HL-60 (cell line): Measurements from ENCODE around the gene FOXO6.

Source experiments
- POLR2AphosphoS5 ChIP-seq: IDR thresholded peaks from 2 replicates; pipeline ENCODE4 v1.6.1; 2012; ENCODE audit warnings: low read depth
- SPI1 ChIP-seq: IDR thresholded peaks from 2 replicates; pipeline ENCODE4 v1.6.1; 2012; ENCODE audit warnings: low read depth, mild to moderate bottlenecking, borderline replicate concordance
- TF ChIP-seq, protein P1 (sequence below): IDR thresholded peaks from one replicate; pipeline ENCODE4 v1.5.1; 2011; ENCODE audit warnings: low read length, control low read depth, inconsistent platforms; ENCODE audit not compliant: insufficient read depth
- TF ChIP-seq, protein P2 (sequence below): IDR thresholded peaks from 2 replicates; pipeline ENCODE4 v1.6.1; 2012; ENCODE audit warnings: low read depth; ENCODE audit not compliant: insufficient replicate concordance

DNA sequence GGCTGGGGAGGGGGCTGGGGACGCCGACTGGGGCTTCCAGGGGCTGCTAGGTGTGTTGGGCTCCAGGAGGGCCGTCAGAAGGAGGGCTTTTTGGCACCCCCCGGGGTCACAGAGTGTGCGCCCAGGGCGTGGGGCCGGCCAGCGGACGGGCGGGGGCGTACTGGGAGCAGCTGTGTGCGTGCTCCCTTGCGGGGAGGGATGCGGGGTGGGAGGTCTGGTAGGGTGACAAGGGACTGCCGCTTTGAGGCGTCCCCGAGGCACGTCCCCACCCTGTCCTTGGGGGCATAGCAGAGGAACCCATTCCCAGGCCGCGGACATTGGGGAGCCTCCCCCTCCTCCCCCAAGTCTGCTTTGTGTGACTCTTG, 1.1 kb downstream of the FOXO6 start:
- TF ChIP-seq POLR2AphosphoS5: no peak
- TF ChIP-seq, protein P1, sequence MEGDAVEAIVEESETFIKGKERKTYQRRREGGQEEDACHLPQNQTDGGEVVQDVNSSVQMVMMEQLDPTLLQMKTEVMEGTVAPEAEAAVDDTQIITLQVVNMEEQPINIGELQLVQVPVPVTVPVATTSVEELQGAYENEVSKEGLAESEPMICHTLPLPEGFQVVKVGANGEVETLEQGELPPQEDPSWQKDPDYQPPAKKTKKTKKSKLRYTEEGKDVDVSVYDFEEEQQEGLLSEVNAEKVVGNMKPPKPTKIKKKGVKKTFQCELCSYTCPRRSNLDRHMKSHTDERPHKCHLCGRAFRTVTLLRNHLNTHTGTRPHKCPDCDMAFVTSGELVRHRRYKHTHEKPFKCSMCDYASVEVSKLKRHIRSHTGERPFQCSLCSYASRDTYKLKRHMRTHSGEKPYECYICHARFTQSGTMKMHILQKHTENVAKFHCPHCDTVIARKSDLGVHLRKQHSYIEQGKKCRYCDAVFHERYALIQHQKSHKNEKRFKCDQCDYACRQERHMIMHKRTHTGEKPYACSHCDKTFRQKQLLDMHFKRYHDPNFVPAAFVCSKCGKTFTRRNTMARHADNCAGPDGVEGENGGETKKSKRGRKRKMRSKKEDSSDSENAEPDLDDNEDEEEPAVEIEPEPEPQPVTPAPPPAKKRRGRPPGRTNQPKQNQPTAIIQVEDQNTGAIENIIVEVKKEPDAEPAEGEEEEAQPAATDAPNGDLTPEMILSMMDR: no peak
- TF ChIP-seq, protein P2, sequence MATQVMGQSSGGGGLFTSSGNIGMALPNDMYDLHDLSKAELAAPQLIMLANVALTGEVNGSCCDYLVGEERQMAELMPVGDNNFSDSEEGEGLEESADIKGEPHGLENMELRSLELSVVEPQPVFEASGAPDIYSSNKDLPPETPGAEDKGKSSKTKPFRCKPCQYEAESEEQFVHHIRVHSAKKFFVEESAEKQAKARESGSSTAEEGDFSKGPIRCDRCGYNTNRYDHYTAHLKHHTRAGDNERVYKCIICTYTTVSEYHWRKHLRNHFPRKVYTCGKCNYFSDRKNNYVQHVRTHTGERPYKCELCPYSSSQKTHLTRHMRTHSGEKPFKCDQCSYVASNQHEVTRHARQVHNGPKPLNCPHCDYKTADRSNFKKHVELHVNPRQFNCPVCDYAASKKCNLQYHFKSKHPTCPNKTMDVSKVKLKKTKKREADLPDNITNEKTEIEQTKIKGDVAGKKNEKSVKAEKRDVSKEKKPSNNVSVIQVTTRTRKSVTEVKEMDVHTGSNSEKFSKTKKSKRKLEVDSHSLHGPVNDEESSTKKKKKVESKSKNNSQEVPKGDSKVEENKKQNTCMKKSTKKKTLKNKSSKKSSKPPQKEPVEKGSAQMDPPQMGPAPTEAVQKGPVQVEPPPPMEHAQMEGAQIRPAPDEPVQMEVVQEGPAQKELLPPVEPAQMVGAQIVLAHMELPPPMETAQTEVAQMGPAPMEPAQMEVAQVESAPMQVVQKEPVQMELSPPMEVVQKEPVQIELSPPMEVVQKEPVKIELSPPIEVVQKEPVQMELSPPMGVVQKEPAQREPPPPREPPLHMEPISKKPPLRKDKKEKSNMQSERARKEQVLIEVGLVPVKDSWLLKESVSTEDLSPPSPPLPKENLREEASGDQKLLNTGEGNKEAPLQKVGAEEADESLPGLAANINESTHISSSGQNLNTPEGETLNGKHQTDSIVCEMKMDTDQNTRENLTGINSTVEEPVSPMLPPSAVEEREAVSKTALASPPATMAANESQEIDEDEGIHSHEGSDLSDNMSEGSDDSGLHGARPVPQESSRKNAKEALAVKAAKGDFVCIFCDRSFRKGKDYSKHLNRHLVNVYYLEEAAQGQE: no peak
- no peak for TF ChIP-seq SPI1
